Activated CD4-positive, alpha-beta T cell treated with anti-CD3 and anti-CD28 coated beads, Interleukin-2, amount 10 ng/mL, durations not matched to agents 7 days and 5 days (primary cell): ENCODE measurements around the gene STRN4. TPM values are rescaled to one million over a fixed set of nuclear protein-coding genes. Genes with fewer than 3 reads are reported as not detected.

Source experiments
- CTCF ChIA-PET: fragments of 350-600 bp; sonication (Branson Sonifier 250); formaldehyde crosslinking; loops from one replicate; lab custom pipeline; 2021; ENCODE audit warnings: antibody characterized with exemption; lab: Charles Lee
- POLR2A ChIA-PET: fragments of 350-600 bp; sonication (Branson Sonifier 250); formaldehyde crosslinking; loops from one replicate; lab custom pipeline; 2021; ENCODE audit warnings: antibody characterized with exemption; lab: Charles Lee
- DNase-seq: peaks from one replicate; pipeline ENCODE4 v3.0.0-alpha.2; 2020
- H3K27ac Mint-ChIP-seq: one replicate; pipeline ENCODE4 v1.8.0; 2021; ENCODE audit warnings: mild to moderate bottlenecking, moderate library complexity, mixed read lengths
- H3K27me3 Mint-ChIP-seq: one replicate; pipeline ENCODE4 v1.8.0; 2021; ENCODE audit warnings: mixed read lengths
- H3K36me3 Mint-ChIP-seq: one replicate; pipeline ENCODE4 v1.8.0; 2021; ENCODE audit warnings: low read depth, mixed read lengths
- H3K4me1 Mint-ChIP-seq: one replicate; pipeline ENCODE4 v1.8.0; 2021; ENCODE audit warnings: mixed read lengths
- H3K4me3 Mint-ChIP-seq: one replicate; pipeline ENCODE4 v1.8.0; 2021; ENCODE audit warnings: mild to moderate bottlenecking, moderate library complexity, mixed read lengths
- H3K9me3 Mint-ChIP-seq: one replicate; pipeline ENCODE4 v1.8.0; 2021; ENCODE audit warnings: mixed read lengths
- total RNA-seq, 2 experiments: library from RNA; stranded (reverse); gene quantifications; one replicate each; pipeline ENCODE4 v1.2.3, GENCODE V29; 2021

STRN4 gene
- total RNA-seq, 2 experiments from 2014 or later, result 77.9 to 86.4 TPM

DNA sequence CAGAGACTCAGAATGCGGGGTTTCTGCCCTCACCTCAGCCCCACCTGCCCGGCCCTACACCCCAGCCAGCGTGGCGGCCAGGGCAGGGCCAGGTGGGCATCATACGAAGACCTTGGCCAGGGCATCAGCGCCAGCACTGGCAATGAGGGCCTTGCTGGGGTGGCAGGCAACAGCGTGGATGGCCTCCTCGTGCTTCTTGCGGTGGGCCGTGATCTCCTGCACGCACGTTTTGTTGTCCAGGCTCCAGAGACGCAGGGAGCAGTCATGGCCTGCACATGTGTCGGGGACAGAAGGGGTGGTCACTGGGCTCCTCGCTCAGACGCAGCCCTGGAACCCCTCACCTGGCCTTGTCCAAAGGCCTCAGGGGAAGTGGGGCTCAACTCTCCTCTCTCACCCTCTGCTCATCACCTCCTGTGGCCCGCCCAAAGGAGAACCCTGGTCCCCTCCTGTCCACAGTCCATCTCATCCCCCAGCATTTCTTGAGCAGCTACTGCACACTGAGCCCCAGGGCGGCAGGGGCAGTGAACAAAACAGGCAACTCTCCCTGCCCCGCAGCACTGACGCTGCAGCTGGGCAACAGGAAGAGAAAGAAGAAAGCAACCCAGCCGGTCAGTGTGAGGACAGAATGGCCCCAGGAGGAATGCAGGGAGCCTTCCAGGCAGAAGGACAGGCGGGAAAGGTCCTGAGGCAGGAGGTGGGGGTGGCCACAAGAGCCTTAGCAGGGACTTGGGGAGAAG is 25.6 kb downstream of the STRN4 start:
- Mint-ChIP-seq H3K36me3 (peaks cover 42% of the 10 kb centered on the region), H3K27me3 (no peaks in the 10 kb centered on the region), H3K9me3 (no peaks in the 10 kb centered on the region), H3K4me1 (peaks cover 43% of the 10 kb centered on the region), H3K4me3 (no peak overlapping the region), H3K27ac (no peak overlapping the region)
- CTCF ChIA-PET, result interaction anchor here (0.8 to 2.1 kb wide), 3 partner anchors 8 to 46 kb away, joined by 3 to 8 read pairs (median 3); no protein-coding TSS in a partner anchor
- DNase-seq, result no peak
- POLR2A ChIA-PET, result no interaction called here

DNA sequence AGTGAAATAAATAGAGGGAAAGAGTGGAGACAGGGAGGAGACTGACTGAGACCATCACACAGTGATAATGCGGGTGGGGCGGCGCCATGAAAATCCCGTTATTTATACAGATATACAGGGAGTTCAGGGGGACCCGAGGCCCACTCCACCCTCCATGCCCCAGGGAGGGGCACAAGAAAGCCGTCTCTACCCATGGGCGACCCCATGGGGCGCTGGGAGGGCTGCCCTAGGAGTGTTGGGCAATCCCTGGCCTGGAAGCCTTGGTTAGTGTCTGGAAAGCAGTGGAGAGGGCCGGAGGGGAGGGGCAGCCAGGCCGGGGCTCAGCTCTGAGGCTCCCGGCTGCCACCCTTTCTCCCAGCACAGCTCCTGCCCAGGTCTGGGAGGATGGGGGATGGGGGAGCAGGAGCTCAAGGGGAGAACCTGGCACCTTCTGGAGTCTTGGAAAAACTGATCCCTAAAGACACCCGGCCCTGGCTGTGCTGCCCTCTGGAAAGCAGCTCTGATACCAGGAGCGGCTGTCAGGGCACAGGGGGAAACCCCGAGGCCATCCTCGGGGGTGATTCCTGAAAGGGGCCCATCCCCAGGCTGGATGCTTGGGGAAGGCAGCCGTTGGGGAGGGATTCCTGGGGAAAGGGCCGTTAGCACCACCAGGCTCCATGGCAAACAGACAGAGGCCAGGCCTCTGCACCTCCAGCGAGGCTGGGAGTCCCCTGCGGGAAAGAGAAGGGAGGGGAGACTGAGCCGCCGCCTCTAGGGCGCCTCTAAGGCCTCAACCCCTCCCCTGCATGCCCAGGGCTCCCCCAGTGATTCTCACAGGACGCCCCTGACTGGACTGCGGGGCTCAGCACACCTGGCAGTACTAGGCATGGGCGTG is 26.4 kb downstream of the STRN4 start:
- no peak overlapping the region for H3K27ac Mint-ChIP-seq
- H3K4me3 Mint-ChIP-seq, result no peak overlapping the region
- H3K36me3 Mint-ChIP-seq, result peaks cover 49% of the 10 kb centered on the region
- no peaks in the 10 kb centered on the region for H3K27me3 Mint-ChIP-seq
- peaks cover 43% of the 10 kb centered on the region for H3K4me1 Mint-ChIP-seq
- DNase-seq, result no peak
- POLR2A ChIA-PET, result no interaction called here
- no peaks in the 10 kb centered on the region for H3K9me3 Mint-ChIP-seq
- CTCF ChIA-PET, result interaction anchor here (0.6 to 2.1 kb wide), 2 partner anchors 9 to 308 kb away, joined by 4 to 8 read pairs; no protein-coding TSS in a partner anchor

DNA sequence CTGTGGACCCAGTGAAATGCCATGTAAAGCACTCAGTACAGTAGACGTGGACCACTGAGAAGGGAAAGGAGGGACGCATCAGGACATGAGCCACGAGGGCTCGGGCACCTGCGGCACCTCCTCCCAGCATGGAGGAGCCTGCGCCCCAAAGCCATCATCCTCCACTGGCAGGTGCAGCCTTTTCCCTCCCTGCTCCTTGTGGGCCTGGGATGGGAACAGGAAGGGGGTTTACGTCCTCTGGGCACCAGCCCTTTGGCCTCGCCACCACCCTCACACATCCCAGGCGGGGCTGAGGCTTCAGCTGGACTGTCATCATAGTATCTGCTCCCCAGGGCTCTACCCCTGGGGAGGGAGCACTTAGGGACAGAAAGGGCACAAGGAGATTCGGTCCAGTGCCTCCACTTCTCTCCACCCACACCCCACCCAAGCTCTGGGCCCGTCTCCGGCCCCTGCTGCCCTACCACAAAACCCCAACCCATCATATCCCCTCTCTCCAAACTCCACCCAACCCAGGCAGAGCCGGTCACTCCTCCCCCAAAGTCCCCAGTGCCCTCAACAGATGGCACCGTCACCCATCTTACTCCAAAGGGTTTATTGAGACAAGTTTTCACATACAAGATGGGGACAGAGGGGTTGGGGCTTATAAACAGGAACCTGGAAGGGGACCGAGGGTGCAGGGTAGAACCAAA is 27.2 kb downstream of the STRN4 start:
- ChIA-PET POLR2A (no interaction called here), CTCF (interaction anchor here (0.6 to 2.1 kb wide), 4 partner anchors 9 to 309 kb away, joined by 3 to 8 read pairs (median 4); no protein-coding TSS in a partner anchor)
- Mint-ChIP-seq H3K36me3 (peaks cover 53% of the 10 kb centered on the region), H3K4me1 (peaks cover 39% of the 10 kb centered on the region), H3K27ac (peak overlapping the region; percentile 65), H3K27me3 (no peaks in the 10 kb centered on the region), H3K4me3 (peak overlapping the region; percentile 94), H3K9me3 (no peaks in the 10 kb centered on the region)
- DNase-seq, result no peak

DNA sequence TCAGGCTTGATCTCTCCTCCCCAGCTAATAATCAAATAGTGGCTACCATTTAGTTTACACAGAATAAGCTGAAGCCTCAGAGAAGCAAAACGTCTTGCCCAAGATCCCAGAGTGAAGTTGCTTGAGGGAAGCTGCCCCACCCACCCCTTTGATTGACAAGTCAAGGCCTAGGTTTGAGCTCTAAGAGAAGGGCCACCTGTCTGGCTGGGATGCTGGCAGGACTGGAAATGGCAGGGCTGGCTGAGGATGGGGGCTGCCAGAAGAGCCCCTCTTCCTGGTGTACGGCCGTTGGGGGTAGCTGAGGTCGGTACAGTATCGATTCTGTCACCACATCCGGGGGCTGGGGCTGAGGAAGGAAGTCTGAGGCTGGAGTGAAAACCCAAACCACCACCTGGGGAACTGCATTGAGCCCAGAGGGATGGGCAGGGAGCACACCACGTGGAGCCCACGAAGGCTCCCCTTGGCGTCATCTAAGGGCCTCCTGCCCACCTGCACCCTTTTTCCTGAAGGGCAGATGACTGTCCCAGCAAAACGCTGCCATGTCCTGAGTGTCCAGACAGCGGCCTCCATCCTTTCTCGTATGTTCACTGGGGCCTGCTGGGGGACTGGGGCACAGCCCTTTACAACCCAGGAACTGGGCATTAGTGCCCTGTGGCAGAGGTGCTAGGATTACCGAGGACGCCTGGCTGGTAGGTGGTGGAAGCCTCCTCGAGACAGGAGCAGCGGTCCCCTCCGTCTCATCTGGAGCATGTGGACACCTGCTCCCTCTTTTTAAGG is 27.9 kb downstream of the STRN4 start:
- POLR2A ChIA-PET, result interaction anchor here (0.6 kb wide), 1 partner anchor 110 kb away, joined by 6 read pairs; no protein-coding TSS in a partner anchor
- H3K27me3 Mint-ChIP-seq, result no peaks in the 10 kb centered on the region
- DNase-seq, result peak; percentile 80
- no peaks in the 10 kb centered on the region for H3K9me3 Mint-ChIP-seq
- H3K4me1 Mint-ChIP-seq, result peaks cover 41% of the 10 kb centered on the region
- H3K27ac Mint-ChIP-seq, result peak overlapping the region; percentile 96
- H3K4me3 Mint-ChIP-seq, result peak overlapping the region; percentile 94
- CTCF ChIA-PET, result interaction anchor here (0.9 to 1.2 kb wide), 5 partner anchors 10 to 56 kb away, joined by 3 to 4 read pairs (median 4); no protein-coding TSS in a partner anchor
- H3K36me3 Mint-ChIP-seq, result peaks cover 57% of the 10 kb centered on the region

DNA sequence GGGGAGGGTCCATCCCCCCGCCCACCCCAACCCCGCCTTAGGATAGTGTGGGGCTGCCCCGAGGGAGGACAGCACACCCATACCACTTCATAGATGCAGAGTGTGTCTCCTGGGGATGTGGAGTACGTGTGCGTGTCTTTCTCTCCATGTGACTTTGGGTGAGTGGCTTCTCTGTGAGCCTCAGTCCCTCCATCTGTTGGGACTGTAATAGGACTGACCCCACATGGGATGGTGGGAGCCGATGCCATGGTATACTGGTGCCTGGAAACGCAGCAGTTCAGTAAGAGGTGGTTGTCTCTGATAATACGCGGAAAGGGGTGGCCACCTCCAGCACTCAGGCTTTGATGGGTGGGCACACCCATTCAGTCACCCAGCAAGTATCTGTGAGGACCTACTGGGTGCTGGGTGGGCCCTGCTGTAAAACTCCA is 28.5 kb downstream of the STRN4 start:
- Mint-ChIP-seq H3K9me3 (no peaks in the 10 kb centered on the region), H3K27me3 (no peaks in the 10 kb centered on the region), H3K4me1 (peaks cover 42% of the 10 kb centered on the region), H3K36me3 (peaks cover 58% of the 10 kb centered on the region), H3K4me3 (peak overlapping the region; percentile 94), H3K27ac (peak overlapping the region; percentile 96)
- POLR2A ChIA-PET, result interaction anchor here (0.6 kb wide), 1 partner anchor 111 kb away, joined by 6 read pairs; no protein-coding TSS in a partner anchor
- peak; percentile 42 for DNase-seq
- CTCF ChIA-PET, result interaction anchor here (0.9 to 1.1 kb wide), 4 partner anchors 10 to 56 kb away, joined by 3 to 4 read pairs (median 4); no protein-coding TSS in a partner anchor

DNA sequence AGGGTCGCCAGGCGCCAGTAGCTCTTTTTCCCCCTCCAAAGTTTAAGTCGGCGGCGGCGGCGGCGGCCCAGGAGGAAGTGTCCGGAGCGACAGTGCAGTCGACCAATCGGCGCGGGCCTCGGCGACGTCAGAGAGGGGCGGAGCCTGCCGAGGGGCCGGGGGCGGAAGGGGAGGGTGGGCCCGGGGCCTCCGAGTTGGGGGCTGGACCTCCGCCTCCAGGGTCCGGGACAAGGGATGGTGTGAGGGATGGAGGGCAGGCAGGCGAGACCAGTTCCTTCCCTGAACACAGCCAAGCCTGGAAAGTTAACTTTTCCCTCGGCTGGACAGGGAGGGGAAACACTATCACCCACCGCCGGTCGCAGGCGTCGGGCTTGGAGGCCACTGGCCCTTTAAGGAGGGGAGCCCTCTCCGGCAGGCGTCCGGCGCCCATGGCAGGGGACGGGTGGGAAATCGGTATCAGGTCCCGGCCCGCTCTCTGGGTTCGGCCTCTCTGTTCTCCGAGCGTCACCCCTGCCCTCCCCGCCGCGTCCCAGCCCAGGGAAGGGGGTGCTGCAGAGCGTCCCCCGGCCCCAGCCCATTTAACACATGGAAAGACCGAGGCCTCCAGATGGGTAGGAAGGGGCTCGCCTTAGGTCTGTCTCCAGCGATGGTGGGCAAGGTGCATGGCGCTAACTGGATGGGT is 29.1 kb downstream of the STRN4 start, which contains the start of gene PRKD2:
Gene PRKD2, minus strand, starts transcription at position 81 of the 682 bp plus-strand sequence. CDS start 744 bp downstream, outside the sequence.
- Mint-ChIP-seq H3K27me3 (no peaks in the 10 kb centered on the region), H3K36me3 (peaks cover 57% of the 10 kb centered on the region), H3K4me3 (peak within 1 kb of the TSS; percentile 94), H3K27ac (peak within 1 kb of the TSS; percentile 96), H3K4me1 (peaks cover 44% of the 10 kb centered on the region), H3K9me3 (no peaks in the 10 kb centered on the region)
- ChIA-PET POLR2A (no interaction called here), CTCF (interaction anchor here (0.6 to 4.2 kb wide), 3 partner anchors 12 to 102 kb away, joined by 3 to 20 read pairs (median 3); no protein-coding TSS in a partner anchor)
- DNase-seq, result peak; percentile 91

DNA sequence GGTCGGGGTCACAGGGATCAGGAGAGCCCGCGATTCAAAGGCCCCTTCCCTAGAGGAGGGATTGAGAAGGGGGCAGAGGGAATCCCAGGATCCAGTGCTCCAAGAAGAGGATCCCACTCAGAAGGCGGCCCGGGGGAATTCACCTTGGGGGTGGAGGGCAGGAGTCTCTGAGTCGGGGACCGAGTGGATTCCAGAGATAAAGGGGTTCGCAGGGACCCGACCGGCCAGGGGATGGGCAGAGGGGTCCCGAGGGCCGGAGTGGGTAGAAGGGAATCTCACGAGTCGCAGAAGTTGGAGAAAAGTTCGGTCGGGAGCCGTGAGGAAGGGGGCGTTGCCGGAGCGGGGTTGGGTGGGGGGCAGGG is 29.6 kb downstream of the STRN4 start:
- CTCF ChIA-PET, result interaction anchor here (0.6 to 4.2 kb wide), 4 partner anchors 13 to 101 kb away, joined by 3 to 20 read pairs (median 4); no protein-coding TSS in a partner anchor

DNA sequence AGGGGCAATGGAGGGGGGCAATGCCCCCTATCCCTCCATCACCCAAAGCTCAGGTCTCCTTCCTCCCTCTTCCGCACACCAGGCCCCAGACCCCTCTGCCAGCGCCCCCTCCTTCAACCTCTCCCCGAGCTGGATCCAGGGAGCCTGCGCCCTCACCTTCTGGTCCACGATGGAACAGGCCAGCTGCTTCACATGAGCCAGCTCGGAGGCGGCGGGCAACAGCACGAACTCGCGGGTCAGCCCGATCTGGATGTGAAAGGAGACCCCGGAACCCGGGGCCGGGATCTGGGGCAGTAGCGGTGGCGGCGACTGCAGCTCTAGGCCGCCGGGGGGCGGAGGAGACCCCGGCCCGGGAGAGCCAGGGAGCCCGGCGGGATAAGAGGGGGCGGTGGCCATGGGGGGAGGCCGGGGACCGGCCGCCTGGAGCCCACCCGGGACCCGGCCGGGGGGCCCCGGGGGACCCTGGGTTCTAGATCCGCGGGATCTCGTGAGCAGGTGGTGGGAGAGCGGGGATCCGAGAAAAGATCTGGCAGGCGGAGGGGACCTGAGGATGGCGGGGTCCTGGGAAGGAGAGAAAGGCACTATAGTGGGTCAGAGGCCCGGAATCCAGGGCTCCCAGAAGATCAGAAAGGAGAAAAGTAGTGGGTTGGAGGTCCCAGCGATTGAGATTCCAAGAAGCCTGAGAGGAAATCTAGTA is 30.1 kb downstream of the STRN4 start:
- peak overlapping the region; percentile 96 for H3K27ac Mint-ChIP-seq
- H3K36me3 Mint-ChIP-seq, result peaks cover 52% of the 10 kb centered on the region
- CTCF ChIA-PET, result interaction anchor here (0.6 to 4.2 kb wide), 8 partner anchors 10 to 1061 kb away, joined by 3 to 20 read pairs (median 4); no protein-coding TSS in a partner anchor
- no peaks in the 10 kb centered on the region for H3K27me3 Mint-ChIP-seq
- peaks cover 40% of the 10 kb centered on the region for H3K4me1 Mint-ChIP-seq
- POLR2A ChIA-PET, result no interaction called here
- no peak for DNase-seq
- no peaks in the 10 kb centered on the region for H3K9me3 Mint-ChIP-seq
- H3K4me3 Mint-ChIP-seq, result peak overlapping the region; percentile 94

More for the DNA sequence above, 29.6 kb downstream of the STRN4 start:
- peaks cover 40% of the 10 kb centered on the region for H3K4me1 Mint-ChIP-seq
- peak overlapping the region; percentile 96 for H3K27ac Mint-ChIP-seq
- no peaks in the 10 kb centered on the region for H3K27me3 Mint-ChIP-seq
- POLR2A ChIA-PET, result no interaction called here
- peak overlapping the region; percentile 94 for H3K4me3 Mint-ChIP-seq
- no peak for DNase-seq
- H3K9me3 Mint-ChIP-seq, result no peaks in the 10 kb centered on the region
- peaks cover 53% of the 10 kb centered on the region for H3K36me3 Mint-ChIP-seq

DNA sequence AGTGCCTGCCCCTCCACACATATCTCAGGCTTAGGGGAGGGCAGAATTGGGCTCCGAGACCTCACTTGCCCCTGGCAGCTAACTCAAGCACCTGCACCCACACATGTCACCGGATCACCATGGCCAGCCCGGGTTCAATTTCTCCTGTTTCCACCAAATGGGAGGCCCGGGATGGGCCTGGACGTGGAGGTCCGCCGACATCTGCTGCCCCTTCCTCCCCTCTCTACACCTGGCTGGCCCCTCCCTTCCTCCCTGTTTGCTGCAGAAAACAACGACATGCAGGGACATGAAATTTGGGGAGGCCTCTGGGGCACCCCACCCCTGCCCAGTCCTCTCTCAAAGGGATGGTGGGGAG is 30.7 kb downstream of the STRN4 start:
- DNase-seq, result no peak

DNA sequence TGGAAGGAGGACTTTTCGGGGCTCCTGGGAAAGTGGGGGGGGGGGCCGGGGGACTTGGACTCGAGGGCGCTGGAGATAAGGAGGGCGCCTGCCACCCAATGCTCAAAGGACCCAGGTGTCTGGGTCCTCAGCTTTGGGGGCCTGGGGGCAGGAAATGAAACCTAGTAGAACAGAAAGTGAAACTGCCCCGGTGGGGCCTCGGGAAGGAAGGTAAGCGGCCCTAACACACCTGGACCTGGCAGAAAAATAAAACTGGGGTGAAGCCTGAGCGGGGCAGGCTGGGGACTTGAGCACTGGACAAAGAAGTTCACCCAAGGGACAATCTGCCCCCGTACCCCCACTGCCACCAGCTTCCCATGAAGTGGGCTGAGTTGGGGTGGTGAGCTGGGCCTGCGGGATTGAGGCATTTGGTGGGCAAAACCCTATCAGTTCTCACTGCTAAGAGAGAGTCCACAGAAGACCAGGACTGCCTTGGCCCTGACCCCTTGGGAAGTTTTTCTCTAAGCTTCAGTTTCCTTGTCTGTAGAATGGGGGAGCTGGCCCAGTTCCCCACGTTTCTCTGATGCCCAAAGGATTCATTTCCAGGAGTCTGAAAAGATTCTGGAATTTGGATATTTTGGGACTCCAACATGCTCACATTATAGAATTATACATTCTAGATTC is 31.7 kb downstream of the STRN4 start:
- DNase-seq, result peak; percentile 86
- H3K27me3 Mint-ChIP-seq, result no peaks in the 10 kb centered on the region
- H3K4me1 Mint-ChIP-seq, result peaks cover 44% of the 10 kb centered on the region
- no peaks in the 10 kb centered on the region for H3K9me3 Mint-ChIP-seq
- H3K36me3 Mint-ChIP-seq, result peaks cover 60% of the 10 kb centered on the region
- POLR2A ChIA-PET, result no interaction called here
- CTCF ChIA-PET, result interaction anchor here (0.5 to 4.2 kb wide), 10 partner anchors 8 to 417 kb away, joined by 3 to 20 read pairs (median 4); no protein-coding TSS in a partner anchor
- H3K27ac Mint-ChIP-seq, result peak overlapping the region; percentile 96
- peak overlapping the region; percentile 94 for H3K4me3 Mint-ChIP-seq

More for the DNA sequence above, 30.7 kb downstream of the STRN4 start:
- H3K27me3 Mint-ChIP-seq, result no peaks in the 10 kb centered on the region
- POLR2A ChIA-PET, result no interaction called here
- H3K4me1 Mint-ChIP-seq, result peaks cover 41% of the 10 kb centered on the region
- H3K9me3 Mint-ChIP-seq, result no peaks in the 10 kb centered on the region
- peak overlapping the region; percentile 94 for H3K4me3 Mint-ChIP-seq
- CTCF ChIA-PET, result interaction anchor here (0.6 to 4.2 kb wide), 6 partner anchors 9 to 1061 kb away, joined by 3 to 20 read pairs (median 4); no protein-coding TSS in a partner anchor
- H3K27ac Mint-ChIP-seq, result peak overlapping the region; percentile 96
- H3K36me3 Mint-ChIP-seq, result peaks cover 53% of the 10 kb centered on the region
